ENCODE data around the gene FAM107B. TPM values are rescaled to one million over a fixed set of nuclear protein-coding genes. Genes with fewer than 3 reads are reported as not detected.

Gene FAM107B
- total and polyA plus RNA-seq, 2 of the 8 experiments (the other 6 are each of a cell fraction or from before 2014, with no cell fraction given) = 7.5 to 28.1 TPM

- TF ChIP-seq HDAC2 (IDR thresholded peaks at IDR 0.05; ENCODE audit: borderline replicate concordance in 1 of 2, low read depth in 2 of 2, low read length in 2 of 2) = no peak
- TF ChIP-seq BACH1 (IDR thresholded peaks at IDR 0.05; ENCODE audit: low read length) = no peak
- TF ChIP-seq RBBP5 (IDR thresholded peaks at IDR 0.05; ENCODE audit: borderline replicate concordance, low read depth, low read length) = no peak
- TF ChIP-seq TEAD4 (IDR thresholded peaks at IDR 0.05; ENCODE audit: low read depth, low read length) = no peak
Measured at GRCh38 chr10:14557567-14557966, 217.1 kb downstream of the FAM107B start (continued).

All from H1 (cell line).